HG02678 (cell line): ENCODE measurements around the gene ATRNL1.

ENCODE experiments used
- ATAC-seq: cut with Tn5 transposase; IDR thresholded peaks from one replicate; pipeline ENCODE4 v1.9.1; 2021; ENCODE audit warnings: mild to moderate bottlenecking, moderate library complexity; ENCODE audit not compliant: unreplicated experiment

The ATRNL1 gene

GRCh38 chr10:115974816-115975430 is 881.8 kb downstream of the ATRNL1 start:
- ATAC-seq: no peak

DNA sequence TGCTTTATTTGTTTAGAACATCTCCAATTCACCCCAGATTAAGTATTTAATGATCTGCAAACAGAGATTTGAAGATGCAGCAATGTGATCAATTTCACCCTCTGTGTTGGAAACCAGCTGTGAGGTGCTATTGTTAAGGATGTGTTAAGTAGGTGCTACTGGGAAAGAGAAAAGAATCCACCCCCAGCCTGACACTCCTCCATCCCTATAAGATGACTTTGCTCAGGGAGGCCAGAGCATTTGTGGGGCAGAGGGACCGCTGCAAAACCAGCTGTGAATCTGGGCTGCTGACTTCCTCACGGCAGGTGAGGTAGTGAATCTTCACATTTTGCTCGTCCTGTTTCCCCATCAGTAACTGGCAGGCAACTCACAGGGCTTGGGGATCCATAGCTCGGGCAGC is 882.3 kb downstream of the ATRNL1 start:
- no peak for ATAC-seq

- ATAC-seq: no peak
Observed at GRCh38 chr10:115976342-115976741, 883.2 kb downstream of the ATRNL1 start.

GRCh38 chr10:115977855-115978254 is 884.7 kb downstream of the ATRNL1 start:
- ATAC-seq: no peak

- no peak for ATAC-seq
Observed at GRCh38 chr10:115979576-115979975, 886.4 kb downstream of the ATRNL1 start.

DNA sequence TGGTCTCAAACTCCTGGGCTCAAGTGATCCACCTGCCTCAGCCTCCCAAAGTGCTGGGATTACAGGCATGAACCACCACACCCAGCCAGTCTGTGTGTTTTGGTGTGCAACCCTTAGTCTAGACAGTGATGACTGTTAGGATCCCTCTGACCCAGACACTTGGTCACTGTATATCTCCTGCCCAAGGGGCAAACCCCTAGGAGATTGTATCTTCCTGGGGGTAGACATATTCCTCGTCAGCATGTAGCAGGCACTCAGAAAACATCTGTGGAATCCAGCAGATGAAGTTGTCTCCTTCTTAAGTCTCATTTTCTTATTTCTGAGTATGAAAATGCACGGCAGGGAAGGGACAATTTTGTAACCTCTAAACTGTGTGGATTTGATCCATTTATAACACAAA is 887.3 kb downstream of the ATRNL1 start:
- no peak for ATAC-seq

- no peak for ATAC-seq
Observed at GRCh38 chr10:115981081-115981480, 887.9 kb downstream of the ATRNL1 start.

DNA sequence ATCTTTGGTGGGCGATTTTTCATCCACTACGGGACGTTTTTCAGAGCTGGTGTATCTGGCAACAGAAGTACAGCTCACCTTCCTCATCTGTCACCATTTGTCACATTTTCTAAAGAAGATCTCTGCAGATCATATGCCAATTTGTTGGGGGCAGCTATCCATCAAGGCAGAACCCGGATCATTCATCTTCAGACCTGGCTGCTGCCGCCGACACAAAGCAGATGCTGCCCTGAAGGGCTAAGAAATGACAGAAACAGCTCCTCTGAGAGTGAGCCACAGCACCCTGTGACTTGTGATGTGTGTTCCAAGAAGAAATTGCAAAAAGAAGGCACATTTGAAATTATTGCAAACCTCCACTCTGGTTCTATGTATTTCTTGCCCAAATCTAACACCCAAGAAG is 888.9 kb downstream of the ATRNL1 start:
- ATAC-seq: no peak

DNA sequence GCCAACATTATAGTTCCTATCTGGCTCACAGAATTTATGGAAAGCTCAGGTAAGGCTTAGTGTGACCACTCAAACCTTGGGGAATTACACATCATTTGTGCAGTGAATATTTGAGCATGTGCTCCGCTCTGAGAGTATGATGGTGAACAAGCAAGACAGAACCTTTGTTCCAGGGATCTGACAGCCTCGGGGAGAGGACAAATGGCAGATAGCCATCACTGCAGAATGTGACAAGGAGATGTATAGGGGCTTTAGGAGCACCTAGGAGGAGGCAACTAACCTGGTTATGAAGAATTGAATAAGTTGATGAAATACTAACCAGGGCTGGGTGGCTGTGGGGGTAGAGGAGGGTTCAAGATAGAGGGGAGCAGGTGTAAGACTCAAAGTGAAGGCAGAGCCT is 889.4 kb downstream of the ATRNL1 start:
- ATAC-seq: no peak

DNA sequence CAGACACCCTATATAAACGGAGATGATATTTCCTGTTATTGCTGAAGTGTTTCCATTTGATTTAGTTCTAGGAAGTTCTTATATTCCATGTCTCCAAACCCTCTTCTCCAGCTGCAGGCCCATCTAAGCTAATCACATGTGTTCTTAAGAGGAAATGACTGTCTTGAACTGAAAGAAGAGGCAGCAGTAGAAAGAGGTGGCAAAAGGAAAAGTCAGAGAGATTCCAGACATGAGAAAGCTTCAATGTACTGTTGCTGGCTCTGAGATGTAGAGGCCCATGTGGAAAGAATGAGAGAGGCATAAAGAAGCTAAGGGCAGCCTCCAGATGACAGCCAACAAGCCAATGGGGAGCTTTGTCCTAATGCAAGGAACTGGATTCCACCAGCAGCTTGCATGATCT is 892.6 kb downstream of the ATRNL1 start:
- no peak for ATAC-seq

- ATAC-seq: no peak
Observed at GRCh38 chr10:115988380-115988779, 895.2 kb downstream of the ATRNL1 start.

- ATAC-seq: no peak
Observed at GRCh38 chr10:115989621-115990020, 896.5 kb downstream of the ATRNL1 start.

DNA sequence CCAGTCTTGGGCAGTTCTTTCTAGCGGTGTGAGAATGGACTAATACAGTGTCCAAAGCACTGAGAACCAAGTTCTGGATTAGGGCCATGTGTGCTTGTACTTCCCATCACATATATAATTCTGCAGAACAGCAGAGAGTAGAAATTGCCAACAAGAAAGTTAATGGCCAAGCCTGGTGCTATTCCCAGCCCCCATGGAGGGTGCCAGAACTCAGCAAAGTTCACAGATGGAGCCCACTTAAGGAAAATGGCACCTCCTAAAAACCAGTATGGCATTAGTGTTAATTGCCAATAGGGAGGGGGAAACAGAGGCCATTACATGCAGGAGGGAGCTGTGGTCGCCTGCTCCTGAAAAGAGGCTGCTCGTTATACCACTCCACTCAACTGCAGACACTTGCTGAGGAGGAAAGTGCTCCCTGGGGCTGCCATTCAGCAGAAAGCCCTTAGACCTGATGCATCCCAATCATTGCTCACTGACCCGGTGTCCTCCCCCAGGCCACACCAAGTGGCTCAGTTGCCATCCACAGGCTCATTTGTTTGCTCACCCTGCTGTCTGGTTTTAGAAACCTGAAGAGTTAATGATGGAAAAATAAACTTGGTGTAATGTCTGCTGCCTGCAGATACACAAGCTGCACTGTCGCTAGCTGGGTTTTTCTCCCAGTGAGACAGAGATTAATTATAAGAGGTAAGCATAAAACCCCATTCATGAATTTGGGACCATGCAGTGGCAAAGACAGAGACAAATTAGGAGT is 899.2 kb downstream of the ATRNL1 start:
- no peak for ATAC-seq

- no peak for ATAC-seq
Observed at GRCh38 chr10:115996031-115996430, 902.9 kb downstream of the ATRNL1 start.

GRCh38 chr10:115998301-115998700 is 905.1 kb downstream of the ATRNL1 start:
- no peak for ATAC-seq
